D721Med (cell line): ENCODE results near the gene STAMBPL1.

Experiments used
- DNase-seq: peaks from one replicate; pipeline ENCODE4 v3.0.0; 2011; ENCODE audit warnings: low spot score; ENCODE audit not compliant: insufficient read length
- FAIRE-seq: peaks from 2 replicates; lab custom pipeline; 2011; peaks lifted over from hg19 to GRCh38; lab: Jason Lieb, UNC
- TF ChIP-seq, protein P1 (sequence below): IDR thresholded peaks from 2 replicates; pipeline ENCODE4 v1.5.1; 2012; ENCODE audit warnings: mild to moderate bottlenecking, control low read depth; ENCODE audit not compliant: insufficient read depth; ENCODE audit errors: missing control alignments

Gene STAMBPL1

DNA sequence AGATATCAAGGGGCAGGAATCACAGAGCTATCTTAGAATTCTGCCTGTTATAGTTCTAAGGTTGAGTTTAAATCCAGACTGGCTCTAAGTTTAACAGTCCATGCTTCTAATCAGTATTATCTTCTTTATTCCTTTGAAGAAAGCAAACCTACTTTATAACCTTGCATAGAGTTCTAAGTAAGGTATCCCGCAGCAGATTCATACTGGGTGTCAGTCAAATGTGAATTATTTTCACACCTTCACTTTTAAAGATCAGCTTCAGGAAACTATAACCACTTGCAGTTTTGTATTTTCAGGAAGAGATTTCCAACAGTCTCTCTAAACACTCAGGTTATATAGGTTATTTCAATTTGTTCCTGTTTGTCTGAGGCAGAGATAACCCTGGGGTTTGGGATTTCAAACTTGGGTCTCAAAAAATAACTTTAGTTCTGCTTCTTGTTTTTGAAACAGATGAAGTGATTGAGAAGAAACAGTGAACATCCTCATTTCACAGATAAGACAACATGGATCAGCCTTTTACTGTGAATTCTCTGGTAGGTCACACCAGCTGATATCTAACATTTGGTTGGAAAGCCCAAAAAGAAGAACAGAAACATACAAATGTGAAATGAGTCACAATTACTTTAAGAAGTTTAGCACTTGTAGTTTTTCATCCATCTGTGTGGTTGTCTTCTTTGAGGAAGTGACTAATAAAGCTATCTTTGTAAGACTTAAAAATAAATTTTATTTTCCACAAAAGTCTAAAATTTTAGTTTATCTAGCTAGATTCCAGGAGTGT lies 21.4 kb downstream of the STAMBPL1 start:
- DNase-seq (no peak), FAIRE-seq (peak; percentile 38)
- TF ChIP-seq, protein P1, sequence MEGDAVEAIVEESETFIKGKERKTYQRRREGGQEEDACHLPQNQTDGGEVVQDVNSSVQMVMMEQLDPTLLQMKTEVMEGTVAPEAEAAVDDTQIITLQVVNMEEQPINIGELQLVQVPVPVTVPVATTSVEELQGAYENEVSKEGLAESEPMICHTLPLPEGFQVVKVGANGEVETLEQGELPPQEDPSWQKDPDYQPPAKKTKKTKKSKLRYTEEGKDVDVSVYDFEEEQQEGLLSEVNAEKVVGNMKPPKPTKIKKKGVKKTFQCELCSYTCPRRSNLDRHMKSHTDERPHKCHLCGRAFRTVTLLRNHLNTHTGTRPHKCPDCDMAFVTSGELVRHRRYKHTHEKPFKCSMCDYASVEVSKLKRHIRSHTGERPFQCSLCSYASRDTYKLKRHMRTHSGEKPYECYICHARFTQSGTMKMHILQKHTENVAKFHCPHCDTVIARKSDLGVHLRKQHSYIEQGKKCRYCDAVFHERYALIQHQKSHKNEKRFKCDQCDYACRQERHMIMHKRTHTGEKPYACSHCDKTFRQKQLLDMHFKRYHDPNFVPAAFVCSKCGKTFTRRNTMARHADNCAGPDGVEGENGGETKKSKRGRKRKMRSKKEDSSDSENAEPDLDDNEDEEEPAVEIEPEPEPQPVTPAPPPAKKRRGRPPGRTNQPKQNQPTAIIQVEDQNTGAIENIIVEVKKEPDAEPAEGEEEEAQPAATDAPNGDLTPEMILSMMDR, result no peak

DNA sequence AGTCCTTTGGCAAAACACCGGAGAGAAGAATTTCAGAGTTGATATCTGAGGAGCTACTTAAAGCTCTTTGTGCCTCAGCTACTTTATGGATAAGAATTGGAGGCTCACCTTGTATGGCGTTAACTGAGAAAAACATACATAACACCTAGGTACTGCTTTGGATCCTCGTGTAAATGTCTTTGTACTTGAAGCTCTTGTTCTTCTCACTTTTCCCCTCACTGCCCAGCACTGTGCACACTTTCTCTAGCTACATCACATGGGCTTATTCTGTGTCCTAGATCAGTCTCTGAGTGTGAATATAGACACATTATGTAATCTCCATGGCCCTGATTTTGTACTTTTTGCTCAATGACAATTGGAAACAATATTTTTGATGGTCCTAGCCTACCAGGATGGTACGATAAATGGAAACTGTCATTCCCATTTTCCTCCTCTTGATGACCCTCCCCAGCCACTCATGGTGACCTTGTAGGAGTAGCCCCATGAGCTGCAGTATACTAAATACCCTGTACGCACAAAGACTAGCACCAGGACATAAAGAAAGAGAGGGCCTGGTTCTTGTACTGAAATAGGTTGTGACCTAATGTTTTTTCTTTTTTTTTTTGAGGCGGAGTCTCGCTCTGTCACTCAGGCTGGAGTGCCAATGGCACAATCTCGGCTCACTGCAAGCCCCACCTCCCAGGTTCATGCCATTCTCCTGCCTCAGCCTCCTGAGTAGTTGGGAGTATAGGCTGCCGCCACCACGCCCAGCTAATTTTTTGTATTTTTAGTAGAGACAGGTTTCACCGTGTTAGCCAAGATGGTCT lies 22.1 kb downstream of the STAMBPL1 start:
- DNase-seq (no peak), FAIRE-seq (no peak)
- TF ChIP-seq, protein P1, result no peak

DNA sequence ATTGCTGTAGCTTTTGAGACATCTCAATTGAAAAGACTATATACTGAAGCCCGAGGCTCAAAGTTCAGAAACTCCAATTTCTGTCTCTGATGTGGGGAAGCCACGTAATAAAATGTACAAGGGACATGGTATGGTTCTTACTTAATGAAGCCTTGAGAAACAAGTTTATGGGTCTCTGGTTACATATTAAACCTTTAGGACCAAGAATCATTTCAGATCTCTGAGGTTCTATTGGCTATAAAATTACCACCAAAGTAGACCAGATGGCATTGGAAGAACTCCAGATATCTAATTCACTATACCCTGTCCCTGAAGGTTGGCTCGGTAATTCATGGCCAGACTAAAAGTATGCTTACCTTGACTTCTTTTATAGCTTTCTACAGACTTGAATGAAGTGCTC lies 23.7 kb downstream of the STAMBPL1 start:
- FAIRE-seq, result no peak
- TF ChIP-seq, protein P1, result no peak
- no peak for DNase-seq

DNA sequence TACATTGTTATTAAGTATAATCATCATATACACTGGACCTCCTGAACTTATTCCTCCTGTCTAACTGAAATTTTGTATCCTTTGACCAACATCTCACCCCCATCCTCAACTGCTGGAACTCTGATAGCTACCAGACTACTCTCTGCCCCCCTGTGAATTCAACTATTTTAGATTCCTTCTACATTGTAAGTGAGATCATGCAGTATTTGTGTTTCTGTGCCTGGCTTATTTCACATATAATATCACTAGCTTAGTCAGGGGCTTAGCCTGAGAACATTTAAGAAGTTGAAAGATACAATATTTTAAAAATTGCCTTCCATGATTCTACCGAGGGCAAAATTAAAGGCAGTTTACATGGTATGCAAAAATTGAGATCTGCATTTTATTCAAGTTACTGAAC lies 26.9 kb downstream of the STAMBPL1 start:
- FAIRE-seq (no peak), DNase-seq (no peak)
- TF ChIP-seq, protein P1, result no peak

DNA sequence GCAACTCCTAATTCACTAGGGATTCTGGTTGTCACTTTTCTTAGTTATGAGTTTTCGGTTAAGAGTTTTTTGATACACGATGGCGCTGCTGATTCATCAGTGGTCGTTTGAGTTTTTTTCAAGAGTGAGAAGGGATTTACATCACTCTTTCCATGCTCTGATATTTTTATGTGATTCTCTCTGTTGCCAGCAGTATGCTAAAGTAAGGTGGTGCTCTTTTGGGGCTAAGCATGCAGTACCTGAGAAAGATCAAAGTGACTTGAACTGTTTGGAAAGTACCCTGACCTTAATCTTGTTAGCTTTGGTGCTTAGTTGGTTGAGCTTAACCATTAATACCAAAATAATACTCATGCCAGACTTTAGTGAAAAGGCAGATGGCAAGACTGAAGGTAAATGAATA lies 28.1 kb downstream of the STAMBPL1 start:
- TF ChIP-seq, protein P1, result no peak
- DNase-seq (no peak), FAIRE-seq (no peak)

DNA sequence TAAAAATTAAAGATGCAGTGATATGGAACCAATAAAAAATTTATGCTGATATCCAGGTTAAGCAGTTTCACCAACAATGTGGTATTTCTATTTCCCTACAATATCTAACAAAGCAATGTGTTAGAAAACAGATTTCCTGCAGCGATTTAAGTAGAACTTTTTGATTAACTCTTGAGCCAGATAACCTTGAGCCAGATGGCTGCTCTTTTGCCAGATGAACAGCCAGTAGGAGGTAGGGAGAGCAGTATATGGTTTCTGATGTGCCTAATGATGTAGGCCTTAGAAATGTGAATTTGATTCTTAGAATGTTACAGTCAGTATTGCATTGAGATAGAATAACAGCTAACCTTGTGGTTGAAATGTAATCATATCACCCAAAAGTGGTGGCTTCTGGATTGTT lies 31.1 kb downstream of the STAMBPL1 start:
- TF ChIP-seq, protein P1, result no peak
- DNase-seq (no peak), FAIRE-seq (no peak)
